GM10248 (cell line): ENCODE data around the gene SYNE2.

Experiments
- CTCF ChIA-PET: fragments of 300-600 bp; sonication (Branson Sonifier 250); formaldehyde crosslinking; extraction: SDS; loops from one replicate; lab custom pipeline; 2021; ENCODE audit warnings: antibody characterized with exemption; lab: Yijun Ruan, JAX
- POLR2A ChIA-PET: fragments of 350-650 bp; sonication (Branson Sonifier 250); formaldehyde crosslinking; extraction: SDS; loops from one replicate; lab custom pipeline; 2020; ENCODE audit warnings: antibody characterized with exemption; lab: Yijun Ruan, JAX
- DNase-seq: peaks from one replicate; pipeline ENCODE4 v3.0.0; 2012; ENCODE audit errors: extremely low spot score
- TF ChIP-seq, protein P1 (sequence below): IDR thresholded peaks from 2 replicates; pipeline ENCODE4 v1.5.1; 2012; ENCODE audit warnings: mild to moderate bottlenecking, low read depth; ENCODE audit errors: extremely low read depth, missing control alignments, control extremely low read depth

SYNE2 gene

DNA sequence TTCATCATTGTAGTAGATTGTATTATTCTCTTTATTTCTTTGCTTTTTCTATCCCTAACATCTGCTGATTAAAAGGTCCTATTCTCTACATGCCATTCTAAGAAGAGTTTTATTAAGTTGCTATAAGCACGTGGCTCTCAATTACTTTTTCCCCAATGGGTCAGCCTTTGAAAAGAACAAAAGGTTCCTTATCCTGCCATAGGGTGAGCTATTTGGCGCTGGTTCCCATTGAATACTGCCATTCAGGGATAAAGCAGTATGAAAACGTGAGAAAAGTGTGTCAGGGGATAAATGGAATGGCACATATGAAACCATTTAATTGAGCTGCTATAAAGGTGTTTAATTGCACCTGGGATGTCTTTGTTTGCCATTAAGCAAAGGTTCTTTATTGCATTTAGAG lies 80.9 kb downstream of the SYNE2 start:
- TF ChIP-seq, protein P1, sequence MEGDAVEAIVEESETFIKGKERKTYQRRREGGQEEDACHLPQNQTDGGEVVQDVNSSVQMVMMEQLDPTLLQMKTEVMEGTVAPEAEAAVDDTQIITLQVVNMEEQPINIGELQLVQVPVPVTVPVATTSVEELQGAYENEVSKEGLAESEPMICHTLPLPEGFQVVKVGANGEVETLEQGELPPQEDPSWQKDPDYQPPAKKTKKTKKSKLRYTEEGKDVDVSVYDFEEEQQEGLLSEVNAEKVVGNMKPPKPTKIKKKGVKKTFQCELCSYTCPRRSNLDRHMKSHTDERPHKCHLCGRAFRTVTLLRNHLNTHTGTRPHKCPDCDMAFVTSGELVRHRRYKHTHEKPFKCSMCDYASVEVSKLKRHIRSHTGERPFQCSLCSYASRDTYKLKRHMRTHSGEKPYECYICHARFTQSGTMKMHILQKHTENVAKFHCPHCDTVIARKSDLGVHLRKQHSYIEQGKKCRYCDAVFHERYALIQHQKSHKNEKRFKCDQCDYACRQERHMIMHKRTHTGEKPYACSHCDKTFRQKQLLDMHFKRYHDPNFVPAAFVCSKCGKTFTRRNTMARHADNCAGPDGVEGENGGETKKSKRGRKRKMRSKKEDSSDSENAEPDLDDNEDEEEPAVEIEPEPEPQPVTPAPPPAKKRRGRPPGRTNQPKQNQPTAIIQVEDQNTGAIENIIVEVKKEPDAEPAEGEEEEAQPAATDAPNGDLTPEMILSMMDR, result no peak
- POLR2A ChIA-PET, result no interaction called here
- CTCF ChIA-PET, result interaction anchor here (0.8 to 2.2 kb wide), 4 partner anchors 11 to 370 kb away, joined by 3 to 7 read pairs (median 3); no protein-coding TSS in a partner anchor
- no peak for DNase-seq

DNA sequence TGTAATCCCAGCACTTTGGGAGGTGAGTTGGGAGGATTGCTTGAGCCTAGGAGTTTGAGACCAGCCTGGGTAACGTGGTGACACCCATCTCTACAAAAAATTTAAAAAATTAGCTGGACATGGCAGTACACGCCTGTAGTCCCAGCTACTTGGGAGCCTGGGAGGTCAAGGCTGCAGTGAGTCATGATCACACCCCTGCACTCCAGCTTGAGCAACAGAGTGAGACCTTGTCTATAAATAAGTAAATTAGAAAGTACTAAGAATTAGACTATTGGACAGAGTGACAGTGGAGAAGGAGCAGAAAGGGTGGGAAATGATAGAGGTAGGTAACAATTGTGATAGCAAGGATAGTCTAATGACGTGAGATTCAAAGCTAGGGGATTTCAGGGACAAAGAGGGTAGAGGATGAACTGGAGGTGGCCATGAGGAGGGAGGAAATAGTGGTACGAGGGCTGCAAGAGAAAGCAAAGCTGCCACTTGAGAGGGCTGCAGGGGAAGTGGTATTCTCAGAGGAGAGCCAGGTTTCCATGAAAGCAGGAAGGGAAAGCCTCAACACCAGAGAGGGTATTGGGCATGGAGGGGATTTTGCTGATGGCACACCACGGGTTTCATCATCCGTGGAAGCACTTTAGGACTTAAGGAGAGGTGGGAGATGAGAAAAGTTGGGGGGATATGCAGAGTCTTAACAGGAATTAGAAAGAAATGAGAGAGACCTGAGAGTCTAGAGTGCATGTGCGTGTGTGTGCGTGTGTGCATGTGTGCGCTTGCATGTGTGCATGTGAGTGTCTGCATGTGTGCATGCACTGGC lies 85.6 kb downstream of the SYNE2 start:
- TF ChIP-seq, protein P1, result no peak
- POLR2A ChIA-PET, result interaction anchor here (0.6 kb wide), 1 partner anchor 566 kb away, joined by 3 read pairs; no protein-coding TSS in a partner anchor
- DNase-seq, result peak; percentile 37
- CTCF ChIA-PET, result interaction anchor here (1.1 kb wide), 2 partner anchors 17 to 356 kb away, joined by 3 read pairs; partner anchors contain the start of gene ESR2

DNA sequence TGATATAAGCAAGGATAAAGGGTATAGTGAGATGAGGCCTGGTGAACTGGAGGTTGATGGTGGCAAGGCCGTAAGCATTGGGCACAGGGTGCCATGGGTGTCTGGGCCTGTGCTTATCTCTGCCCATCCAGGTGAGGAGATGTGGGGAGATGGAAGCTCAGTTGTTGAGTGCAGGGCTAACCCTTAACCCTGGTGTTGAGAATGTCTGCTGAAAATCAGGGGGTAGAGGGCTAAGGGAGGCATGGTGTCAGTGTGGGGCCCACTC lies 86.1 kb downstream of the SYNE2 start:
- TF ChIP-seq, protein P1, result no peak
- no peak for DNase-seq
- ChIA-PET POLR2A (no interaction called here), CTCF (no interaction called here)

DNA sequence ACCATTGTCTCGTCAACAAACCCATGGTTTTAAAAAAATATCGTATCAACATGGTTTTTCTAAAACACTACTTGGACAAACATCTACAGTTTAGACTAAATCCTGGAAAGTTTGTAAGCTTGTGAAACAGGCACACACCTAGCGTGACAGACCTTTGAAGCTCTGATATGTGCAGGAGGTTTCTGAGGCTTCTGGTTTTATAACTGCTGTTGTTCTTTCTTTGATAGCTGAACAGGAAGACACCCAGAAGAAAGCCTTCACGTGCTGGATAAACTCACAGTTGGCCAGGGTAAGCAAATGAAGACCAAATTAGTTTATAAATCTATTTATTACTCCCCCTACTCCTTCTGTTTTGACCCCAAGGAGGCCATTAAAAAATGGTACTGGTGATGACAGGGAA lies 87.6 kb downstream of the SYNE2 start:
- POLR2A ChIA-PET, result no interaction called here

DNA sequence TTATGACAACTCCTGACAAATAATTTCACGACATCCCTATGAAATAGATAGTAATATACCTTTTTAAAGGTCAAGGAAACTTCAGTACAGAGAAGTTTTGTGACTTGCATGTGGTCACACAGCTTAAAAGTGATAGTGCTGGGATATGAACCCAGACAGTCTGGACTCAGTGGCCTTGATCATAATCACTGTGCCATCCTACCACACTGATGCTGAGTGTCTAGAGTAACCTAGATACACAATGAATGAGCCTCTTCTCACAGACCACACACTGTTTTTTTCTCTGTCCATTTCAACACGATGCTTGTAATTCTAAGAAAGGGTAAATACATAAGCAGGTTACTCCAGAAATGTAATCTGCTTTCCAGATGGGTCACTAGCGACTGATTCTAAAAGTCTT lies 88.2 kb downstream of the SYNE2 start:
- DNase-seq, result no peak
- POLR2A ChIA-PET, result no interaction called here
- TF ChIP-seq, protein P1, result no peak
- CTCF ChIA-PET, result interaction anchor here (0.9 kb wide), 1 partner anchor 9 kb away, joined by 3 read pairs; no protein-coding TSS in a partner anchor

More for the DNA sequence above, 87.6 kb downstream of the SYNE2 start:
- DNase-seq, result no peak
- TF ChIP-seq, protein P1, result no peak
- CTCF ChIA-PET, result interaction anchor here (1.0 kb wide), 1 partner anchor 15 kb away, joined by 3 read pairs; no protein-coding TSS in a partner anchor

DNA sequence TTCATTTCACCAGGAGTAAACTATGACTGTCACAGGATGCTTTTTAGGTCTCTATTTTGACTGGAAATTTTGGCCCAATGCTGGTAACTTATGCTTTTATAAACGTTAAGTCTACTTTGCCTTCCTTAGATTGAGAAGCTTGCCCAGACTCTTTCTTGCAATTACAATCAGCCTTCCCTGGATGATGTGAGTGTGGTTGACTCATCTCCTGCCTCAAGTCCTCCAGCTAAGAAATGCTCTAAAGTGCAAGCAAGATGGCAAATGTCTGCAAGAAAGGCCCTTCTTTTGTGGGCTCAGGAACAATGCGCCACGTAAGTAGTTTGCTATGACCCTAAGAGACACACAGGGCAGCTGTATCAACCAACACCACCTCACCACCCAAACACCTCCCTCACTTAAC lies 96.9 kb downstream of the SYNE2 start:
- POLR2A ChIA-PET, result interaction anchor here (0.6 kb wide), 1 partner anchor 550 kb away, joined by 5 read pairs; no protein-coding TSS in a partner anchor
- no peak for DNase-seq
- CTCF ChIA-PET, result interaction anchor here (0.9 to 1.2 kb wide), 4 partner anchors 8 to 97 kb away, joined by 3 to 4 read pairs (median 4); partner anchors contain the start of gene SYNE2
- TF ChIP-seq, protein P1, result no peak
